Ectodermal cell (in vitro differentiated cells): Measurements from ENCODE around the gene PDE8B.

Experiments
- H3K27ac ChIP-seq: 2 replicates; pipeline ENCODE4 v1.7.0; 2013; ENCODE audit warnings: mild to moderate bottlenecking, low read depth, low read length; ENCODE audit not compliant: insufficient read depth, poor library complexity, severe bottlenecking
- H3K27me3 ChIP-seq: 2 replicates; pipeline ENCODE4 v1.7.0; 2013; ENCODE audit warnings: mild to moderate bottlenecking, low read length; ENCODE audit not compliant: insufficient read depth, control insufficient read depth, poor library complexity, severe bottlenecking
- H3K36me3 ChIP-seq: one replicate; pipeline ENCODE4 v1.7.0; 2013; ENCODE audit warnings: low read length; ENCODE audit not compliant: control insufficient read depth, insufficient read depth
- H3K4me1 ChIP-seq: one replicate; pipeline ENCODE4 v1.7.0; 2013; ENCODE audit warnings: low read length; ENCODE audit not compliant: control insufficient read depth, insufficient read depth
- H3K4me3 ChIP-seq: 2 replicates; pipeline ENCODE4 v1.7.0; 2013; ENCODE audit warnings: low read depth, low read length, control low read depth; ENCODE audit not compliant: insufficient read depth
- H3K9me3 ChIP-seq: 2 replicates; pipeline ENCODE4 v1.7.0; 2013; ENCODE audit warnings: mild to moderate bottlenecking, low read length, moderate library complexity; ENCODE audit not compliant: control insufficient read depth
- WGBS, 2 experiments: methylation state at CpG; one replicate each; pipeline ENCODE4 v1.1.7; 2013; ENCODE audit warnings: missing lambda C conversion rate in 2 of 2; 5-methylcytosine and 5-hydroxymethylcytosine counted together

The PDE8B gene

GRCh38 chr5:77302653-77303052, 92.2 kb downstream of the PDE8B start:
- Histone ChIP-seq H3K4me1 (no peaks in the 10 kb centered on the region), H3K36me3 (no peaks in the 10 kb centered on the region), H3K9me3 (no peaks in the 10 kb centered on the region), H3K27me3 (no peaks in the 10 kb centered on the region), H3K27ac (no peak overlapping the region), H3K4me3 (no peak overlapping the region)
- 88 to 91% methylated on average over 3 of the region's 3 CpGs for WGBS, 2 experiments

DNA sequence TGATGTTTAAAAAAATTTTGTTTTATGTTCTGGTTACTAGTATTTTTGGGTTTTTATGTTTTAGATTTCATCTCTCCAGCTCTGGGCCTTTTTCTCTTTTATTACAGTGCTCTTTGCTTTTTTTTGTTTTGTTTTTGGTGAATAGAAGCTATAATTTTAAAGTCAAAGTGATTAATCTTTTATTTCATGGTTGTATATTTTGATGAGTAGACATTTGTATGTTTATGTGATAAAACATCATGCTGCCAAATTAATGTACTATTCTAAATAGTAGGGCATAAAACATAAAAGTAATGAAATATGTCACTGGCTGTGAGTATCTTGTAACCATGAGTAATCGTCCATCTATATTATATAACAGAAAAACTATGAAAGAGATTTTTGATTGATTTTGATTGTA, 93.9 kb downstream of the PDE8B start:
- H3K9me3 ChIP-seq: no peaks in the 10 kb centered on the region
- H3K27me3 ChIP-seq: no peaks in the 10 kb centered on the region
- no CpG with 5 or more reads among the region's 1 CpG for WGBS, 2 experiments
- no peak overlapping the region for H3K4me3 ChIP-seq
- H3K4me1 ChIP-seq: no peaks in the 10 kb centered on the region
- no peaks in the 10 kb centered on the region for H3K36me3 ChIP-seq
- no peak overlapping the region for H3K27ac ChIP-seq

DNA sequence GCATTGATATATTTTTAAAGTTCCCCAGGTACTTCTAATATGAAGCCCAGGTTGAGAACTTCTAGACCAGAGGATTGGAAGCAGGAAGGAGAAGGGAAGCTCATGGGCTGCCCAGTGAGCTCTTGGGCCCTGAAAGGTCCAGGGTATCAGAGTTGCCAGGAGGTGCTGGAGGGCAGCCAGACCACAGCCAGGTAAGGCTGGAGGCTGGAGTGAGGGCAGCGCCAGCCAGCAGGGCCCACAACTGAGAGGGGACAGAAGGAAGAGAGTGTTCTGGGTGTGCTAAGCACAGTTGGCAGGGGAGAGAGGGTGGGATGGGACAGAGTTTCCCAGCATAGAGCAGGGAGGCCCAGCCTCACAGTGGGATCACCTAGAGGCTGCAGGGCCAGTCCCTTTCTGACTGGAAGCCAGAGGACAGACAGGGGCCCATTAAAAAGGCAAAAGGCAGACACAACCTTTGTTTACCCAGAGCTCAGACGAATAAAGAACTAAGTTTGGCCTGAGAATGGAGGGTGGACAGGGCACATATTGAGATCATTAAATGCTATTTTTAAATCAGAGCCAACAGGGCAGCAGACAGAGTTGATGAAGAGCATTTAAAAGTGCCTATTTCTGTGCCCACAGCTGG, 94.9 kb downstream of the PDE8B start:
- no peak overlapping the region for H3K27ac ChIP-seq
- H3K4me3 ChIP-seq: no peak overlapping the region
- WGBS, 2 experiments: 85 to 89% methylated on average over 2 of the region's 2 CpGs
- H3K36me3 ChIP-seq: no peaks in the 10 kb centered on the region
- H3K27me3 ChIP-seq: no peaks in the 10 kb centered on the region
- no peaks in the 10 kb centered on the region for H3K4me1 ChIP-seq
- H3K9me3 ChIP-seq: no peaks in the 10 kb centered on the region

- WGBS, 2 experiments: 95 to 97% methylated on average over 3 of the region's 3 CpGs
- H3K27ac ChIP-seq: no peak overlapping the region
- no peaks in the 10 kb centered on the region for H3K27me3 ChIP-seq
- H3K36me3 ChIP-seq: no peaks in the 10 kb centered on the region
- H3K9me3 ChIP-seq: no peaks in the 10 kb centered on the region
- H3K4me3 ChIP-seq: no peak overlapping the region
- H3K4me1 ChIP-seq: no peaks in the 10 kb centered on the region
Measured at GRCh38 chr5:77305956-77306355, 95.5 kb downstream of the PDE8B start.

GRCh38 chr5:77306531-77306930, 96.1 kb downstream of the PDE8B start:
- Histone ChIP-seq H3K27ac (no peak overlapping the region), H3K36me3 (no peaks in the 10 kb centered on the region), H3K4me3 (no peak overlapping the region), H3K4me1 (no peaks in the 10 kb centered on the region), H3K9me3 (no peaks in the 10 kb centered on the region), H3K27me3 (no peaks in the 10 kb centered on the region)
- WGBS, 2 experiments: 87 to 88% methylated on average over 6 of the region's 6 CpGs

- no peaks in the 10 kb centered on the region for H3K9me3 ChIP-seq
- no peaks in the 10 kb centered on the region for H3K4me1 ChIP-seq
- WGBS, 2 experiments: 68 to 70% methylated on average over 12 of the region's 12 CpGs
- no peaks in the 10 kb centered on the region for H3K36me3 ChIP-seq
- no peak overlapping the region for H3K27ac ChIP-seq
- no peaks in the 10 kb centered on the region for H3K27me3 ChIP-seq
- no peak overlapping the region for H3K4me3 ChIP-seq
Measured at GRCh38 chr5:77308154-77308960, 97.9 kb downstream of the PDE8B start.

DNA sequence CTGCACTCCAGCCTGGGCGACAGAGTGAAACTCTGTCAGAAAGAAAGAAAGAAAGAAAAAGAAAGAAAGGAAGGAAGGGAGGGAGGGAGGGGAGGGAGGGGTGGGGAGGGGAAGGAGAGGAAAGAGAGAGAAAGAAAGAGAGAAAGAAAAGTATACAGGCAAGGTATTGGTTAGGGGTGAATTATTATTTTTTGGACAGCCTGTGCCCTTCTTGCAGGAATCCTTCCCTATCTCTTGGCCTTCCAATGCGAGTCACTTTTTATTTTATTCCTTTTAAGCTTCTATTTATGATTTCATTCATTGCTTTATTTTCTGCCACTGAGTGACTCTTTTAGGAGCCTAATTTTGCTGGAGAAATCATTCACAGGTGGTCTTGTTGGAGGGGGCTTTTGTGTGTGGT, 98.7 kb downstream of the PDE8B start:
- no peak overlapping the region for H3K4me3 ChIP-seq
- no peaks in the 10 kb centered on the region for H3K9me3 ChIP-seq
- no peaks in the 10 kb centered on the region for H3K27me3 ChIP-seq
- no peaks in the 10 kb centered on the region for H3K36me3 ChIP-seq
- 86 to 100% methylated on average over 2 of the region's 2 CpGs for WGBS, 2 experiments
- no peak overlapping the region for H3K27ac ChIP-seq
- no peaks in the 10 kb centered on the region for H3K4me1 ChIP-seq

DNA sequence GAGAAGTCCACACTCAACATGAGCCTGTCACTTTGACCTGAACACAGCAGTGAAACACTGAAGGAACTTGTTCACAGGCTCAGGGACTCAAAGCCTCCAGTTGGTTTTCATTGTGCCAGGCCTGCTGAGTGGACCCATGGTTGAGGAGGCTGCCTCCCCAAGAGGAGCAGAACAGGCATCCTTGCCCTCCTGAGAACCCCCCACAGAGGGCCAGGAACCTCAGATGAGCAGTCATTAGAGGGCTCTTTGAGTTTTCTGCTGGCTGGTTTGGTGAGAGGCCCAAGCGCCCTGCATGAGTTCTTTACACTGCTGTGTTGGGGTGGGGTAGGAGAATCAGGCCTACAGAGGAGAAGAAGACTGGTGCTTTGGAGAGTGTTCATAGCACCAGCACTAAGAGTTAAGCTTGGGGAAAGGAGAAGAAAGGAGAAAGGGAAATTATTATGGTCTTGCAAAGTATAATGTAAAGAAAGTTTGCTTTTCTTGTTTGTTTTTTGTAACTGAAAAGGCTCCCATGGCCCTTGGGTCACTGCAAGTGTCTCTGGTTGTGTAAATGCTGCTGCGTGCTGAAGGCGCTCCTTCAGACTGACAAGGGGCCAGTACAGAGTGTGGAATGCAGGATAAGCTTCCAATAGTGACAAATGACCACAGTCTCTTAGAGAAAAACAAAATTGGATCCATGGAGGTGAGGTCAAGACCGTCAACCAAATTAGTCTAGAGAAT, 100.2 kb downstream of the PDE8B start:
- WGBS, 2 experiments: 85 to 94% methylated on average over 3 to 4 of the region's 4 CpGs
- H3K27me3 ChIP-seq: no peaks in the 10 kb centered on the region
- no peak overlapping the region for H3K4me3 ChIP-seq
- H3K36me3 ChIP-seq: no peaks in the 10 kb centered on the region
- no peaks in the 10 kb centered on the region for H3K4me1 ChIP-seq
- H3K27ac ChIP-seq: no peak overlapping the region
- no peaks in the 10 kb centered on the region for H3K9me3 ChIP-seq

- Histone ChIP-seq H3K9me3 (no peaks in the 10 kb centered on the region), H3K4me1 (no peaks in the 10 kb centered on the region), H3K27ac (no peak overlapping the region), H3K36me3 (no peaks in the 10 kb centered on the region), H3K4me3 (no peak overlapping the region), H3K27me3 (no peaks in the 10 kb centered on the region)
- 88 to 93% methylated on average over 1 of the region's 1 CpG for WGBS, 2 experiments
Measured at GRCh38 chr5:77311214-77311571, 100.7 kb downstream of the PDE8B start.

GRCh38 chr5:77312413-77312812, 101.9 kb downstream of the PDE8B start:
- H3K36me3 ChIP-seq: no peaks in the 10 kb centered on the region
- 92 to 93% methylated on average over 1 of the region's 1 CpG for WGBS, 2 experiments

More at GRCh38 chr5:77312413-77312812, 101.9 kb downstream of the PDE8B start:
- no peaks in the 10 kb centered on the region for H3K27me3 ChIP-seq
- H3K9me3 ChIP-seq: no peaks in the 10 kb centered on the region
- no peak overlapping the region for H3K4me3 ChIP-seq
- H3K27ac ChIP-seq: no peak overlapping the region
- H3K4me1 ChIP-seq: no peaks in the 10 kb centered on the region
